HG02981 (cell line): ENCODE measurements around the gene C5orf52.
"Not testable (repeated sequence)": the region's sequence is repeated elsewhere in the genome, so short reads cannot be mapped to it uniquely, and the experiment has no call there.

Source experiments
- ATAC-seq: cut with Tn5 transposase; IDR thresholded peaks from one replicate; pipeline ENCODE4 v1.9.1; 2021; ENCODE audit warnings: mild to moderate bottlenecking, moderate library complexity; ENCODE audit not compliant: unreplicated experiment

Gene C5orf52

DNA sequence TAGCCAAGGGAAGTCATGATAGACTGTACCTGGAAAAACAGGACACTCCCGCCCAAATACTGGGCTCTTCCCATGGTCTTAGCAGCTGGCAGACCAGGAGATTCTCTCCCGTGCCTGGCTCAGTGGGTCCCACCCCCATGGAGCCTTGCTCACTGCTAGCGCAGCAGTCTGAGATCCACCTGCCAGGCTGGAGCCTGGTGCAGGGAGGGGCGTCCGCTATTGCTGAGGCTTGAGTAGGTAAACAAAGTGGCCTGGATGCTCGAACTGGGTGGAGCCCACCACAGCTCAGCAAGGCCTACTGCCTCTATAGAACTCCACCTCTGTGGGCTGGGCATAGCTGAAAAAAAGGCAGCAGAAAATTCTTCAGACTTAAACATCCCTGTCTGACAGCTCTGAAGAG, 49.8 kb downstream of the C5orf52 start:
- ATAC-seq: no peak

DNA sequence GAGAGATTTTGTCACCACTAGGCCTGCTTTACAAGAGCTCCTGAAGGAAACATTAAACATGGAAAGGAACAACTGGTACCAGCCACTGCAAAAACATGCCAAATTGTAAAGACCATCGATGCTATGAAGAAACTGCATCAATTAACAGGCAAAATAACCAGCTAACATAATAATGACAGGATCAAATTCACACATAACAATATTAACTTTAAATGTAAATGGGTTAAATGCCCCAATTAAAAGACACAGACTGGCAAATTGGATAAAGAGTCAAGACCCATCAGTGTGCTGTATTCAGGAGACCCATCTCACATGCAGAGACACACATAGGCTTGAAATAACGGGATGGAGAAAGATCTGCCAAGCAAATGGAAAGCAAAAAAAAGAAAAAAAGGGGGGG, 51.6 kb downstream of the C5orf52 start:
- ATAC-seq: not testable (repeated sequence)

DNA sequence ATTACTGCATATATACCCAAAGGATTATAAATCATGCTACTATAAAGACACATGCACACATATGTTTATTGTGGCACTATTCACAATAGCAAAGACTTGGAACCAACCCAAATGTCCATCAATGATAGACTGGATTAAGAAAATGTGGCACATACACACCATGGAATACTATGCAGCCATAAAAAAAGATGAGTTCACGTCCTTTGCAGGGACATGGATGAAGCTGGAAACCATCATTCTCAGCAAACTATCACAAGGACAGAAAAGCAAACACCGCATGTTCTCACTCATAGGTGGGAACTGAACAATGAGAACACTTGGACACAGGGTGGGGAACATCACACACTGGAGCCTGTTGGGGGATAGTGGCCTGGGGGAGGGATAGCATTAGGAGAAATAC, 55.3 kb downstream of the C5orf52 start:
- not testable (repeated sequence) for ATAC-seq

DNA sequence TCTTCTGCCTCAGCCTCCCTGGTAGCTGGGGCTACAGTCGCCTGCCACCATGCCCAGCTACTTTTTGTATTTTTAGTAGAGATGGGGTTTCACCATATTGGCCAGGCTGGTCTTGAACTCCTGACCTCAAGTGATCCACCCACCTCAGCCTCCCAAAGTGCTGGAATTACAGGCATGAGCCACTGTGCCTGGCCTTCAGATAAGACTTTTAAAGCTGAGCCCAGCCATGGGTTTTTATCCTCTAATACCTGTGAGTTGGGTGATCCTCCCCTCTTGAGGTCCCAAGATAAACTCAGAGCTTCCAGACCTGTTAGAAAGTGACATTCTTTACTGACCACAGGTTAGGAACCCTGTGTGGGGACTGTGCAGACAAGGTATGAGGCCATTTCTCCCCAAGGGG, 56.5 kb downstream of the C5orf52 start:
- not testable (repeated sequence) for ATAC-seq
